Measurements from ENCODE around the gene RNF40.
A peak's percentile ranks its signal among the peaks of the same experiment; 100 is the strongest.

Gene RNF40

DNA sequence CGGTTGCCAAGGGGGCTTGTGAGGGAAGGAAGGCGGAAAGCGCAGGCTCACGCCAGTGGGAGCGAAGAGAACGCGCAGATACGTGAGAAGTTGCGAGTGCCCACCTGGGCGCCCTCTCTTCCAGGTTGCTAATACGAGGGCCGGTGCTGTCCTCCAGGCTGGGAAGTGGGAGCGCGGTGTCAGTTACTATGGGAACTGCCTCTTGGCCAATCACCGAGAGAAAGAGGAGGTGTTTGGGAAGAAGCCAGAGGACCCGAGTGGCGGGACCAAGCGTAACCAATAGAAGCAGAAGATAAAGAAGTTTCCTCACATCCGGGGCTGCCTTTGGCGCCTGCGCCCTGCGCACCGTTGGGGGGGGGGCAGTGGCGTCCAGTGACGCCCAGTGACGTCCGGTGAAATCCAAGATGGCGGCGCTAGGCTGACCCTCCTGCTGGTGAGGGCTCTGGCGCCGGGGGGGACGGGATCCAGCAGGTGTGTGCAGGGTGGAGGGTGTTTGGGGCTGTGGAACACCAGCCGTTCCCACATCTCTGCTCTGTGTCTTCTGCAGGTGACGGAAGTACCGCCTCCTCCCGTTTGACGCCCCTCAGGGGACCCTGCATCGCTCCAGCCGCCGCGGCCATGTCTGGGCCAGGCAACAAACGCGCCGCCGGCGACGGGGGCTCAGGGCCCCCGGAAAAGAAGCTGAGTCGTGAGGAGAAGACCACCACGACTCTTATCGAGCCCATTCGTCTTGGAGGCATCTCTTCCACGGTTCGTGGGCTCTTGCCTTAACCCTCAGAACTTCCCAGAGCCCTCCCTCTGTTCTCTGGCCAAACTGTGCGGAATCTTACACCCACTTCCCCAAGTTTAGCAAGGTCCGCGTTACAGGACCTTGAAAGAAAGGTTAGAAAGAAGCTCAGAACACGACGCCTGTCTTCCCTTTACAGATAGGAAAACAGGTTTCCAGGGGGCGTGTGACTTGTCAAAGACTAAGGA is at the start of gene RNF40, which contains the start of gene CFAP119:
Gene RNF40, plus strand, starts transcription at position 395 of the 975 bp plus-strand sequence. Its CDS starts 224 bp downstream, at position 619.
Gene CFAP119, minus strand, starts transcription at position 135 of the 975 bp plus-strand sequence. CDS start 314 bp downstream, outside the sequence.
- peak; percentile 89 for DNase-seq

DNA sequence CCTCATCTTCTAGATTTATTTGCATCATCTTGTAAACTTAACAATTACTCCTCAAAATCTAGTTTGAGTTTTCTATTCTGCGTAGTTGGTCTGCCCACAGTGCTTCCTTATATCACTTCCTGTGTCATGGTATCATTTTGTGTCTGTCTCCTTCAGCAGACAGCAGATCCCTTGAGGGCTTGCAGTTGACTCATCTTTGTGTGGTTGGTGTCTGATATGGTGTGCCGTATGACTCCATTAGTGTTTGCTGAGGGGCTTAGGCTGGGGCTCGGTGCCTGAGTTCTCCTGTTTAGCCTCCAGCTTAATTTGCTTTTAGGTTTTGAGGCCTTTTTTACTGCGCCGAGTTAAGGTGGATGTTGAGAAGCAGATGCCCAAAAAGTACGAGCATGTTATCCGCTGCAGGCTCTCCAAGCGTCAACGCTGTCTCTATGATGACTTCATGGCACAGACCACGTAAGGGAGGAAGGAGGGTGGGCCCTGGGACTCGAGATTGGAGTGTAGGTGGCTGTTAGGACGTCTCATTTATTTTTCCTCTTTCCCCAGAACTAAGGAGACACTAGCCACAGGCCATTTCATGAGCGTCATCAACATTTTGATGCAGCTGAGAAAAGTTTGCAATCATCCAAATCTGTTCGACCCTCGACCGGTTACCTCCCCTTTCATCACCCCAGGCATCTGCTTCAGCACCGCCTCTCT is 46.2 kb upstream of the RNF40 start:
- DNase-seq = no peak

- DNase-seq = no peak
Measured at GRCh38 chr16:30720086-30720485, 42.0 kb upstream of the RNF40 start.

- no peak for DNase-seq
Measured at GRCh38 chr16:30720694-30721093, 41.4 kb upstream of the RNF40 start.

- no peak for DNase-seq
Measured at GRCh38 chr16:30721167-30721566, 41.0 kb upstream of the RNF40 start.

- DNase-seq = no peak
Measured at GRCh38 chr16:30721606-30722005, 40.5 kb upstream of the RNF40 start.

DNA sequence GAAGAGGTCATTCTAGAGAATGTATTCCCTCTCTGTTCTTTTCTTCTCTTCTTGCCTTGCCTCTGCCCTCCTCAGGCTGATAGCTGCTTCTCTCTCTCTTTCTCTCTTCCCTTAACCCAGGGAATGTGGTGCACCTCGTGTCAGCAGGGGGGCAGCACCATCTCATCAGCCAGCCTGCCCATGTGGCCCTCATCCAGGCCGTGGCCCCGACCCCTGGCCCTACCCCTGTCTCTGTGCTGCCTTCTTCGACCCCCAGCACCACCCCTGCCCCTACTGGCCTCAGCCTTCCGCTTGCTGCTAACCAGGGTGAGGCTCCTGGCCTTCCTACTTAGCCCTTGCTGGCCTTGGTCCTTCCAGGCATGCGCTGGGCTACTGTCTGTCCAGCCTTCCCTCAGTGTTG is 39.7 kb upstream of the RNF40 start:
- DNase-seq = no peak

- no peak for DNase-seq
Measured at GRCh38 chr16:30722916-30723315, 39.2 kb upstream of the RNF40 start.

GRCh38 chr16:30723725-30724355 is 38.3 kb upstream of the RNF40 start:
- DNase-seq = no peak

- no peak for DNase-seq
Measured at GRCh38 chr16:30724641-30725417, 37.3 kb upstream of the RNF40 start.

DNA sequence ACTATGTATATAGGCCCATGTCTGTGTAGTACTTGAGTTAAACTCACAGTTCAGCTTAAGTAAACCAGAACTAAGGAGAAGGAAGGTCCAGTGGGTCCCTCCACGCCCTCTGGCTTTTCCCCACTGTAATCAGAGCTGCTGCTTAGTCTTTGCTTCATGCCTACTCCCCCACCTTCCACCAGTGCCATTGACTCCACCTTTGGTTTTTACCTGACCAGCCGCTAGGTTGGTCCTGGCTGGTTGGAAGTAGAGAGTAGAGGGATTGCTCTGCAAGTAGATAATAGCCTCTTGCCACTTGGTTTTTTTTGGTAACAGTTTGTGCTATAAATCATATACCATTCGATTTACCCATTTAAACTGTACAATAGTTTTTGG is 36.7 kb upstream of the RNF40 start:
- no peak for DNase-seq

DNA sequence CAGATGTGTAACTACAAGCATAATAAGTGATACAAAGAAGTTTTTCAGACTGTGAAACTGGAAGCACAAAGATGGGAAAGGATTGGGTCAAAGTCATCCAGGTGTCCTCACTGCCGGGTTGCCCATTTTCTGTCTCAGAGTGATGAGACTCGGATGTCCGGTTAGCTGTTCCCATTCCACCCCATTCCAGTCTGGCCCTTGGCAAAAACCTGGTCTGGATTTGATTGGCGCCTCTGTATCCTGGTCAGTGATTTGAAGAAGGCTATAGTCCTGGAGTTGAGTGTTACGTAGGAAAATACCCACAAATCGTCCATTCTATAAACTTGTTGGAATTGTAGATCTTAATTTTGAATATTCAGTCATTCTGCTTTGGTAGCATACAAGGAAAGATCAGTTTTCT is 33.8 kb upstream of the RNF40 start:
- no peak for DNase-seq

GRCh38 chr16:30728899-30729672 is 33.0 kb upstream of the RNF40 start:
- DNase-seq = no peak

DNA sequence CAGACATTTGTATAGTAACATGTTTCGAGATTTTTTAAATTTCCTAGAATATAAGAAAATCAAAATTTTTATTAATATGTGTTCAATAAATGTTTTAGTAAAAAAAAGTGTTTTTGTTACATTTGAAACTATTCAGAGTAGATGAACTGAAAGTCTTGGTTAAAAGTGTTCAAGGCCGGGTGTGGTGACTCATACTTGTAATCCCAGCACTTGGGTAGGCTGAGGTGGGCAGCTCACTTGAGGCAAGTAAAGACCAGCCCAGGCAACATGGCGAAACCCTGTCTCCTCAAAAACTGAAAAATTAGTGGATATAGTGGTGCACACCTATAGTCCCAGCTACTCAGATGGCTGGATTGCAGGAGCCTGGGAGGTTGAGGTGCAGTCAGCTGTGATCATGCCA is 30.7 kb upstream of the RNF40 start:
- DNase-seq = no peak

DNA sequence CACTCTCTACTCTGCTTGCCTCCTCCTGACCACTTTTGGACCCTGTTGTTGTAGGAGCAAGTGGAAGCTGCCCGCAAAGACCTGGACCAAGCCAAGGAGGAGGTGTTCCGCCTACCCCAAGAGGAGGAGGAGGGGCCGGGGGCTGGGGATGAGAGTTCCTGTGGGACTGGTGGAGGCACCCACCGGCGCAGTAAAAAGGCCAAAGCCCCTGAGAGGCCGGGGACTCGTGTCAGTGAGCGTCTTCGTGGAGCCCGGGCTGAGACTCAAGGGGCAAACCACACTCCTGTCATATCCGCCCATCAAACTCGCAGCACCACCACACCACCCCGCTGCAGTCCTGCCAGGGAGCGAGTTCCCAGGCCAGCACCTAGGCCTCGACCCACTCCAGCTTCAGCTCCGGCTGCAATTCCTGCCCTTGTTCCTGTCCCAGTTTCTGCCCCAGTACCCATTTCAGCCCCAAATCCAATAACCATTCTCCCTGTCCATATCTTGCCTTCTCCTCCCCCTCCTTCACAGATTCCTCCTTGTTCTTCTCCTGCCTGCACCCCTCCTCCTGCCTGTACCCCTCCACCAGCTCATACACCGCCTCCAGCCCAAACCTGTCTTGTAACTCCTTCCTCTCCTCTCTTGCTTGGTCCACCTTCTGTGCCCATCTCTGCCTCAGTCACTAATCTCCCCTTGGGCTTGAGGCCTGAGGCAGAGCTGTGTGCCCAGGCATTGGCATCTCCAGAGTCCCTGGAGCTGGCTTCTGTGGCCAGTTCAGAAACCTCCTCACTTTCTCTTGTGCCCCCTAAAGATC is 24.9 kb upstream of the RNF40 start:
- no peak for DNase-seq

DNA sequence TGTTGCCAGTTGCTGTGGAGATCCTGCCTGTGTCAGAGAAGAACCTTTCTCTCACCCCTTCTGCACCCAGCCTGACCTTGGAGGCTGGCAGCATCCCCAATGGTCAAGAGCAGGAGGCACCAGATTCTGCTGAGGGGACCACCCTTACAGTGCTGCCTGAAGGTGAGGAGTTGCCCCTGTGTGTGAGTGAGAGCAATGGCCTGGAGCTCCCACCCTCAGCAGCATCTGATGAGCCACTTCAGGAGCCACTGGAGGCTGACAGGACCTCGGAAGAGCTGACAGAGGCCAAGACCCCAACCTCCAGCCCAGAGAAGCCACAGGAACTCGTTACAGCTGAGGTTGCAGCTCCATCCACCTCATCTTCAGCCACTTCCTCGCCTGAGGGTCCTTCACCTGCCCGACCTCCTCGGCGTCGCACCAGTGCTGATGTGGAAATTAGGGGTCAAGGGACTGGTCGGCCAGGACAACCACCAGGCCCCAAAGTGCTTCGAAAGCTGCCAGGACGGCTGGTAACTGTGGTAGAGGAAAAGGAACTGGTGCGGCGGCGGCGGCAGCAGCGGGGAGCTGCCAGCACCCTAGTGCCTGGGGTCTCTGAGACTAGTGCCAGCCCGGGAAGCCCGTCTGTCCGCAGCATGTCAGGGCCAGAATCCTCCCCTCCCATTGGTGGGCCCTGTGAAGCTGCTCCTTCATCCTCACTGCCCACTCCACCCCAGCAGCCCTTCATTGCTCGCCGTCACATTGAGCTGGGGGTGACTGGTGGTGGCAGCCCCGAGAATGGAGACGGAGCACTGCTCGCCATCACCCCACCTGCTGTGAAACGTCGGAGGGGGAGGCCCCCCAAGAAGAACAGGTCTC is 24.1 kb upstream of the RNF40 start:
- DNase-seq = no peak

DNA sequence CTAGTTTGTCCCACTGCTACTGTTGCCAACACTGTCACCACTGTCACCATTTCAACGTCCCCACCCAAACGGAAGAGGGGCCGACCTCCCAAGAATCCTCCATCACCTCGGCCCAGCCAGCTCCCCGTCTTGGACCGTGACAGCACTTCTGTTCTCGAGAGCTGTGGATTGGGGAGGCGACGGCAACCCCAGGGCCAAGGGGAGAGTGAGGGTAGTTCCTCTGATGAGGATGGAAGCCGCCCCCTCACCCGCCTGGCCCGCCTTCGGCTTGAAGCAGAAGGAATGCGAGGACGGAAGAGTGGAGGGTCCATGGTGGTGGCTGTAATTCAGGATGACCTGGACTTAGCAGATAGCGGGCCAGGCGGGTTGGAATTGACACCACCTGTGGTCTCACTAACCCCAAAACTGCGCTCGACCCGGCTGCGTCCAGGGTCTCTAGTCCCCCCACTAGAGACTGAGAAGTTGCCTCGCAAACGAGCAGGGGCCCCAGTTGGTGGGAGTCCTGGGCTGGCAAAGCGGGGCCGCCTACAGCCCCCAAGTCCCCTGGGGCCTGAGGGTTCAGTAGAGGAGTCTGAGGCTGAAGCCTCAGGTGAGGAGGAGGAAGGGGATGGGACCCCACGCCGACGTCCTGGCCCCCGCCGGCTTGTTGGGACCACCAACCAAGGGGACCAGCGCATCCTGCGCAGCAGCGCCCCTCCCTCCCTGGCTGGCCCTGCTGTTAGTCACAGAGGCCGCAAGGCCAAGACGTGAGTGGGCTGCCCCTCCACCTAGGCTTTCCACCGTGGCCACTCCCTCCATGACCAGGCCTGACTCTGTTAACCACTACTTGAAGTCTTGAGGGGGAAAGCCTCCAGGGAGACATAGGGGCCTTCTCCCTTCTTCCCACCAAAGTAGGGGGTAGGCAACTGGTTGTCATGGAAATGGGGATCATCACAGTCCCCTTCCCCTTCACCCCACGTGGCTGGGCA is 22.9 kb upstream of the RNF40 start:
- no peak for DNase-seq

DNA sequence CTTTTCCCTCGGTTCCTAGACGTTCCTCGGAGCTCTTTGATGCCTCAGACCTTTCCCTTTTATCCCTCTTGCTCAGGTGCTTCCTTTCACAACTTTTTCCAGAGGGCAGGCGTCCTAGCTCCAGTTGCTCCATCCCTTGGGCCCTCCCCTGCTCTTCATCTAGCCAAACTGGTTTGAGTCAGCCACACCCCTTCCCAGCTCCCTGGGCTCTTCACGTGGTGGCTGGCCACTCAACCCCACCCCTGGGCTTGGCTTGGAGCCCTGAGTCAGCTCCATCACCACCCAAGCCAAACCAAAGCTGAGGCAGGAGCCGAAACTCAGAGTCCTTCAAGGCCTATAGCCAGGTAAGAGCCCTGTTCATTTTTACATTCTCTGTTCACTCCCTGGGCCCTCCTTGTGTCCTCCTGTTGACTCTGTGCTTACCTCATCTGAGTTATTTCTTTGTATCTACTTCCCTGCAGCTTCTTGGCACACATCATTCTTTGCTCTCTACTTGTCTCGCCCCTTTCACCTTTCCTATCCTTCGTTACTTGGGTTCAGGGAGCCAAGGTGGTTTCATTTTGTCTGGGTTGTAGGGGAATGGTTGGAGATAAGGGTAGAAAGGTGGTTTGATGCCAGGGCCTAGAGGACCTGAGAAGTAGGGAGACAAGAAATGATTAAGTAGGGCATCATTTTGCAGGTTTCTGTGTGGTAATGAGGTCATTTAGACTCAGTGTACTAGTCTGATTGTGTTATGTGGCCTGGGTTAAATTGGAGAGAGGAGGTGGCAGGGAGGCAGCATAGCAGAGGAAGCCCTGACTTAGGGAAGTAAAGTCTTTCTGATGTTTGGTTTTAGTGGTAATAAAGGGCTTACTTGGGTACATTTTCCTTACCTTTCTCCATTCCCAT is 21.5 kb upstream of the RNF40 start:
- DNase-seq = no peak

Data from activated T-cell treated with anti-CD3 and anti-CD28 coated beads, Interleukin-2, amount 50 U/mL, for 1 hour (primary cell).